ENCODE results near the gene CXCL1.
"Not testable (repeated sequence)": the region's sequence is repeated elsewhere in the genome, so short reads cannot be mapped to it uniquely, and the experiment has no call there.

The CXCL1 gene

DNA sequence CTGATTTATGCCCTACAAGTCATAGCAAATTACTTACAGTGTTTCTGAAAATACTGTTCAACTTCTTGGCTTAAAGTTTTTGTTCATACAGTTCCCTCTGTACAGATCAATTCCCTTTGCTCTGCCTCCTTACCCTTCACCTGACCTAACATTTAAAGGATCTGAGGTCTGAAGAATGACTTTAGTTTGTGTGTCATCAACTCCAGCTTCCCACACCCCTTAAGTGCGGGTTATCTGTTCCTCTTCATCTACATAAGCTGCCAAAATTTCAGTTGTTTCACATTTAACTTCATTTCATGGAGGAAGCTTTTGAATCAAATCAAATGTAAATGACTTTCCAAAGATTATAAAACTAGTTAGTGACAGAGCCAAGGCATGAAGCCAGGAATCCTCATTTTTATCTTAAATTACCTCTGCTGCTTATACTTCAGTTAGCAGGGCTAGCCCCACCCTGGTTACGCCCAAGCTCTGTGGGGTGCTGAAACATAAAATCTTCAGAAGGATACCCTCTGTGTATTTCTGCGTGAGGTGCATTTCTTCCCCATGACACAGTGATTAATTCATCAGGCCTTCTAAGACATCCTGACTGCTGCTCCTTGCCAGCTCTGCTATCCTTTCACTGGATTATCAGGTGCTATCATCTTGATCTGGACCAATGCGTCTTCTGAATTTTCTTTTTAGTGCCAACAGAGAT is 16.5 kb downstream of the CXCL1 start:
- DNase-seq = no peak

- no peak for DNase-seq
These were observed 22.1 kb downstream of the CXCL1 start for GRCh38 chr4:73891326-73891725.

DNA sequence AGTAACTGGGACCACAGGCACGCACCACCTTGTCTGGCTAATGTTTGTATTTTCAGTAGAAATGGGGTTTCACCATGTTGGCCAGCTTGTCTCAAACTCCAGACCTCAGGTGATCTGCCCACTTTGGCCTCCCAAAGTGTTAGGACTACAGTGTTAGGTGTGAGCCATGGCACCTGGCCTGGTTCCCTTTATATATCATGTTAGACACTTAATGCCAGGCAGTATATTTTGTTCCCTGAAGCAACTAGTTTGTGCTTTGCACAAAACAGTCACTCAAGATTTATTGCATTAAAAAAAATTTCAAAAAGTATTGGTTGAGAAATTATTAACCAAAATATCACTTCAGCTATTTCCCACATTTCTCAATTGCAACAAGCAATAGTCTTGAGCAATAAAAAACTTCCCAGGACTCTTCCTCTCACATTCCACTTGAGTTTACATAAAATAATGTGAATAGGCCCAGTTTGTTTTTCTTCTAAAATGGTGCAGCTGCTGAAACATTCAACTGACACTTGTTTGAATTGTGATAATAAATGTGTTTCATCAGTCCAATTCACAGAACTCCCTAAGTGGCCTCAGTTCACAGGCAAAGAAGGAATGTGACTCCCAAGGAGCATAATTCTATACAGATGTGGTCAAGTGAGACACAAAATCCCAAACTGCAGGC is 22.7 kb downstream of the CXCL1 start:
- no peak for DNase-seq

DNA sequence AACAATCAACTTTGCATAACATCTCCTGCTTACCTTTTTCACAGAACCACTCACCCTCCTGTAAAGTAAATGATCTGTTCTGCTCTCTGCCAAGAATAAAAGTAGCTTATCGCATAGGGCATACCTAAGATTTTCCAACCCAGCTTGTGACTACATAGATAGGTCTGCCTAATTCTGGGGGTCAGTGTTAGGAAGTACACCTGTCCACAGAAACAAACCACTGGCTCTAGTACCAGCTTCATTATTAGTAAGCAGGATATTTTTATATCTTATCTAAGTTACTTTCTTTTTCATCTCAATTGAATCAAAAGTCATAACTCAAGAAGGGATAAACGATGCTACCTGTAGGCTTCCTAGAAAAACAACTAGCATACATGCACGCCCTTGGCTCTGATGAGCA is 23.8 kb downstream of the CXCL1 start:
- DNase-seq = no peak

DNA sequence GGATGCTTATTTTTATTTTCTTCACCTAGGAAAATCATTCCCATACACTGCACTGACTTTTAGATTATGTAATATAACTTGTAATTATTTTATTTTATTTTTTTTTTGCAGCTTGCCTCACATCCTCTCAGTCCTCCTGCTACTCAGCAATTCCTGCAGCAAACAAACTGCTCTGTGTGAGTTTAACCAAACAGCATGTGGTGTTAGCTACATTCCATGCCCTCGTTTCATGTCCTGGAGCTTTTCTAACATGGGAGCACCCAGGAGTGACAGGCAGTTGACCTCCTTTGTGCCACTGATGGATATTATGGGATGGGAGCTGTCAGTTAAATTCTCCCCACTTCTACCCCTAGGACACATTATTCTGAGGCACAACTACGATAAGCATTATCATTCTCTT is 24.8 kb downstream of the CXCL1 start:
- DNase-seq = no peak

- DNase-seq = no peak
These were observed 26.3 kb downstream of the CXCL1 start for GRCh38 chr4:73895201-73896175.

- no peak for DNase-seq
These were observed 27.2 kb downstream of the CXCL1 start for GRCh38 chr4:73896416-73896815.

DNA sequence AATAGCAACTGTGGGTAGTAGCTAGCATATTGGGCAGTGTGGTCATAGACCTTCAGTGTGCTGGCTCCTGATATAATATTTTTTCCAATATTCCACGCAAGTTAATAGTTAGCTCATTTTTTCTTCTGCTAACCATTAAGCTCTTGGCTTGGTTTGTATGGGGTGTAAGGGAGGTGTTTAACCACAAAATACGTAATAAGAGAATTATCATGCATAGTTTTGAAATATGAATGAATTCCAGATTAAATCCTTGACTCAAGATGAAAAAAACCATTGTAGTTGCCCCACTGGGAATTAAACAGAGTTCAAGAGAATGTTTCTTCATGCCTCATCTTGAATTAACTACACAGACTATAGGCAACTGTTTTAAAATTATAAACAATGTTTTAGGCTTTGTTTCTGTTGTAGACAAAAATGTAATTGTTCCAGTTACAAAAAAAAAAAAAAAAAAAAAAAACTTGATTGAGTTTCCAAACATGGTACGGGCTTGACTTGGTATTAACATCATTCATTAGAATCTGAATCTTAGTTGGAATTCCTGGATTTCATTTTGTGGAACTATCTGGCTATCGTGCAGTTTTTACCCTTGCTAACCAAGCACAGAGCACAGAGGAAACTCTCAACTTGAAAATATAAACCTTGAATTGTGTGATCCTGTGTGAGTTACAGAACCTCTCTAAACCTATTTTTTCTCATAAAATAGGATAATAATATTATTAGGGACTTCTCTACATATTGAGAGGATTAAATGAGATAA is 28.4 kb downstream of the CXCL1 start:
- no peak for DNase-seq

- not testable (repeated sequence) for DNase-seq
These were observed 30.1 kb downstream of the CXCL1 start for GRCh38 chr4:73899338-73899737.

DNA sequence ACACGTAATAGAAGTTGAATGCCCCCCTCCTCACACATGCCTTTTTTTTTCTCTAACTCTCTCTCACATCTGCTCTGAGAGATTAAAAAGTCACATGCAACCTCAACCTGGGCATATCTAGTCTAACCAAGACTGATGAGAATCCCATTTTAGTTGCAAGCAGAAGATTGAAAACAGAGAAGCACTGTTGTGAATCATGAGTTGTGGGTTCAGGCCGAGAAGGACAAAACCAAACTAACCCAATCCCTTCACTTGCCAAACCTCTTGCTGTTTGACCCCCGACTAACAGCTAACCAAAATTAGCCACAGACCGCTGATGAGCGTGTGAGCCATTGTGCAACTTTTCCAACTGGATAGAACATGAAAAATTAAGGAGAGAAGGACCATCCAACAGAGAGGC is 31.8 kb downstream of the CXCL1 start:
- DNase-seq = no peak

GRCh38 chr4:73902038-73902637 is 32.9 kb downstream of the CXCL1 start:
- DNase-seq = no peak

DNA sequence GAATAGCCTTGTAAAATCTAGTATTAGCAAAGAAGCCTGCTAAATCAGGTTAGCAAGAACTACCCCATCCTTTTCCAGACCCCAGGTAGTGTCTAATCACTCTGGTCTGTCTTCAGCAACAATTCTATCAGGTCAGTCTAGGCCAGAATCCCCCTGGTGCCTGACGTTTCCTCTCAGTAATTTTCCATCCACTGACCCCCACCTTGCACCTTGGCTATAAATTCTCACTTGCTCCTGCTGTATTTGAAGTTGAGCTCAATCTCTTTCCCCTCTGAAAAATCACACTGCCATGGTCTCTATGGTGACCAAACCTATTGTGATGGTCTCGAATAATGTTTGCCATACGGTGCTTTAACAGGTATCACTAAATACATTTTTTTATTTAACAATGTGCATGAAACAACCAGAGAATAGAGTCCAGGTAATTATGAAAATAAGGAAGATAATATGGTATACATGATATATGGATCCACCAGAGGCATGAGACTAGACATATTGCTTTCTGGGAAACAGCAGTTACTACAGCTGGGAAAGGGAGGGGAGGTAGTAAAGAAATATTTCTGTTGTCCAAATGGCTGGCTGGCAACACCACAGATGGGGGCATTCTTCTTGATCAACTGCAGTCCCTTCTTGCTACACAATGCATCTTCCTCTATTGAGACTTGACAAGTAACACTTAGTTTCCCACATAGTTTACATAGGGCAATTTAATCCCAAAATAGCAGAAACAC is 33.8 kb downstream of the CXCL1 start:
- no peak for DNase-seq

DNA sequence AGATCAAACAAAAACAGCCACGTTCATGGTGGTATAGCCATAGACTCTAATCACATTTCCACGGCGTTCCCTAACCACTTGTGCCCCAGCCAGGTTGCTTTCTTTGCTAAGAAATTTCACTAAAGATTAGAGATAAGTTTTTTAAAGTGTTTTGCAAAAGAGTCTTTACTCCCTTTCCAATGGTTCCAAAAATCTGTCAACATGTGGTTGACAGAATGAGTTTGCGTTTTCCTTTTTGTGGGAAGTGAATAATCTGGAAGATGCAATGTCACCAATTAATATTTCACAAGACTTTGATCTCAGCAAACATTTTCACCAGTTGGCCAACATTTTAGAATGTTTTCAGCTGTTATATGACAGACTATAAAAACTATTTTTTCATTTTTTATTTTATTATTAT is 35.3 kb downstream of the CXCL1 start:
- no peak for DNase-seq

DNA sequence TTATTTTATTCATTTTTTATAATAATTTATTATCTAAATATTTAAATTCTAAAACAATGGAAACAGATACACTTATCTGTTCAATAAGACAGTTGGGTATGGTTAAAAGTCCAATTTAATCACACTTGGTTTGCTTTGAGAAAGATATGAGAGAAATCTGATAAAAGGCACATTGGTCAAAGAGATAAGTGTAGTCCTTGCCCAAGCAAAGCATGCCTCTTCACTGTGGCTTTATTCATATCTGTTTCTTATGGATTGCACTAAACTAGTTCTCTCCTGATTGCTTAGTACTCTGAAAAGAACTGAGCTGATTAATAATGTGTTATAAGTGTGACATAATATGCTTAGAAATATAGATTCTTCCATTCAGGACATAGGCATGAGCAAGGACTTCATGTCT is 39.8 kb downstream of the CXCL1 start:
- no peak for DNase-seq

DNA sequence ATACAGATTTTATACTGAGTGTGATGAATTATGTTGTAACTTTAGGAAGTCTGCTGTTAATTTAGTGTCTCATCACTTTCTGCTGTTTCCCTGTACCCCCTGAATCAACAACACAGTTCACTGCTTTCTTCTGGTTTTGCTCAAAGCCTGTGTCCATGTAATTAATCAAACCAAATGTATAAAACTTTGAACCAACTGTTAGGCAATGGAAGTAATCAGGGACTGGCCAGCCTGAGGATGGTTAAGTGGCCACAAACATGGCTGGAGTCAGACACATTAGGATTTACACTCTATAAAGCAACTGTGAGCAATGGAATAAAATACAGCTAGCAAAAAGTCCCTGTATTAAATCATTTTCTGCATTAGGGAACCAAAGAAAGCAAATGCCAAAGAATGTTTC is 42.6 kb downstream of the CXCL1 start:
- DNase-seq = no peak

DNA sequence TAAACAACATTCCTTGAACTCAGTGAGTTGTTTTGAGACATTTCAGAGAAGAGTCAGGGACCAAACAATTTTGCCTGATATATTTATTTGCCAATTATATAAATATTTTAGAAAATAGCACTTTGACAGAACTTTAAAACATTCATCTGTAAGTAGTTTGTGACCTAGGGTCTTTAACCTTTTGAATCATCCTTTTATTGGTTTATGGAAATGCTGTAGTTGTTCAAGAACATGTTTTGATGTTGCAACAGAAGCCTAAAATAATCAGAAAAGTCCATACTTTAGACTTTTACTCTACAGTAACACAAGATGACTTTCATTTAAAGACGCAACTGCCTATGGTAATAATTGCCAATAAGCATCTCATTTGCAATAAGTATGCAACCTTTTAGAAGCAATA is 43.0 kb downstream of the CXCL1 start:
- no peak for DNase-seq

DNA sequence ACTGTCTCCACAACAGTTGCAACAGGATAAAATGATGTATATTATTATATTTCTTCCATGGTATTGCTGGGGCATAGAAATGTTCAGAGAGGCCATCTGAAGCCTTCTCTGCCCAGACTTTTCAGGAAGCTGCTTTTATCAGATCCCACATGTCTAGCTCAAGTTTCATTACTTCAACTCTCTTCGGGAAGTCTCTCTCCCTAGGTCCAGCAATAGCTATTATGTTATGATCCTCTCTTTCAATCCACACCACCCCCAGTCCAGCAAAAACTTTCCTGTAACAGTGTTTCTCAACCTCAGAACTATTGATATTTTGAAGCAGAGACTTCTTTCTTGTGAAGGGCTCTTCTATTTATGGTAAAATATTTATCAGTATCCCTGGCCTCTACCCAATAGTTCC is 44.9 kb downstream of the CXCL1 start:
- no peak for DNase-seq

DNA sequence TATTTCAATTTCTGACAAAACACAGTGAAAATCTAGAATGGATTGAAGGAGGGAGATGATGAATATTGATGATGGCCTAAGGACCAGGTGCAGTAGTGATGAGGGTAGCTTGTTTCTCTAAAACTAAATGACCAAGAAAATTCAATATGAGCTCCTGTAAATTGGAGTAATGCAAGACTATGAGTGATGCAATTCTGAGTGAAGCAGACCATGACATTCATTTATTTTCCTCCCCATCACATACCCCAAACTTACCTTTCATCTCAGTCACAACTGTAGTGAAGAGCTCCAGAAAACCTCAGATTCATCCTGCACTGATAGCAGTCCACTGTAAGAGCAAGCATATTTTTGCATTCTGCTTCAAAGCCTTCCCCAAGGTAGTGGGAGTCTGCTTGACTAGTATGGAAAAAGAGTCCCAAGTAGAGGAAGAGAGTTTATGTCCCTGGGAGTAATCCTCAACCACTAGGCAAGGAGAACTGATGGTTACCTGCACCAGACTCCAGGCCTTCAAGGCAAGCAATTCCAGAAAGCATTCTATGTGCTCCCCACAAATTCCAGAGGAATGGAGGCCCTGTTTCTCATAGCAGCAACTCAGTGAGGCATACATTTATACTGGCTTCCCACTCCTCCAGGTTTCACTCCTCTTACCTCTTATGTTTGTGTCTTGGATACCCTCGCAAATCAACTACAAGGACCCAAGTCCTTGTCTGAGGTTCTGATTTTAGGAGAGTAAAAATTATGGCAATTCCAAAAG is 47.2 kb downstream of the CXCL1 start:
- DNase-seq = no peak

DNA sequence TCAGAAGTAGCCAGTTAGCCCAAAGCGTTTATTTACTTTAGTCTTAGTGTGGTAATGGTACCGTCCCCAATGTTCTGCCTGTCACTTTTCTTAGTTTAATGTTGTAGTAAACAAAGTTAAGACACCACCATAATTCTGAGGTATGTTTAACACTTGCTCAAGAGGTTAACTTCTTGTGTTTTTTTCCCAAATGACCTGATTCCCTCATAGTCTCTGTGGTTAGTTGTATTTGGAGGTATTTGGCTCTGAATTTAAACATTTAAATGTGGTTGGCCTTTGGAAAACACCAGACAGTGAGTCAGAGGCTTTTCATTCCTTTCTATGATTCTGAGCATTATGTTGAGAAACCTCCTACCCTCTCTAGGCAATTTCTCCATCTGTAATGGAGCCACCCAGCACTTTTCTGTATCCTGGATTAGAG is 47.9 kb downstream of the CXCL1 start:
- DNase-seq = no peak

DNA sequence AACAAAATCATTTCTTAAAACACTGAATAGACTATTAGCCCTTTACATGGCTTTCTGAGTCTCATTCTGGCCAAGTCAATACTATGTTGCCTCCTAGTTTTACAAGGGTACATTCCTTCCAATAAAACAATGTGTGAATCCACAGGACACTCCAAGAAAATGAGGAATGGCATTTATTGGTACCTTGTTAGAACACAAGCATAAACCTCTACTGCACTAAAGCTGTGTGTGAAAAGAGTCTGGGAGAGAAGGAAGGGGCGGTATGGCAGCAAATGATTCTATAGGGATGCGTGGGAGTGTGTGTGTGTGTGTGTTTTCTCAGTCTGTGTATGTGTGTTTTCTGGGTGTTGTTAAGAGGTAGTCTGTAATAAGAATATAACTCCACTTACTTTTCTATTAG is 48.9 kb downstream of the CXCL1 start:
- DNase-seq = no peak

GRCh38 chr4:73919691-73920090 is 50.5 kb downstream of the CXCL1 start:
- no peak for DNase-seq

Data from SIG-M5 (cell line).